SK-N-MC (cell line): ENCODE measurements around the gene COQ4.

Experiments used
- DNase-seq: peaks from one replicate; pipeline ENCODE4 v3.0.0-alpha.2; 2011; ENCODE audit warnings: low read depth, low spot score
- H3K27ac ChIP-seq: fragments of 200-600 bp; sonication (generic); 2 replicates; pipeline ENCODE4 v1.5.1; 2016; ENCODE audit warnings: mixed run types
- H3K36me3 ChIP-seq: fragments of 200-600 bp; sonication (generic); 2 replicates; pipeline ENCODE4 v1.6.1; 2017; ENCODE audit warnings: antibody characterized with exemption, low read length, mixed read lengths; ENCODE audit not compliant: insufficient read depth
- H3K4me3 ChIP-seq: fragments of 200-600 bp; sonication (generic); 2 replicates; pipeline ENCODE4 v1.5.1; 2016
- H3K9ac ChIP-seq: fragments of 200-600 bp; sonication (generic); 2 replicates; pipeline ENCODE4 v1.8.0; 2017; ENCODE audit warnings: mixed run types, mixed read lengths; ENCODE audit not compliant: insufficient read length
- H3K9me3 ChIP-seq: fragments of 200-600 bp; sonication (generic); 2 replicates; pipeline ENCODE4 v1.6.1; 2017; ENCODE audit warnings: low read depth, mild to moderate bottlenecking, antibody characterized with exemption, low read length, moderate library complexity, mixed read lengths
- EZH2 ChIP-seq: fragments of 200-600 bp; sonication (generic); IDR thresholded peaks from one replicate; pipeline ENCODE4 v1.6.1; 2017; ENCODE audit warnings: antibody characterized with exemption
- FOXP2 ChIP-seq: optimal IDR thresholded peaks from 2 replicates; pipeline ENCODE3; 2011; ENCODE audit warnings: mild to moderate bottlenecking, moderate library complexity; ENCODE audit not compliant: insufficient read depth; ENCODE audit errors: extremely low read length, control extremely low read depth
- POLR2AphosphoS5 ChIP-seq: IDR thresholded peaks from 2 replicates; pipeline ENCODE4 v1.6.1; 2012; ENCODE audit warnings: mild to moderate bottlenecking, low read depth, low read length, borderline replicate concordance

Gene COQ4

DNA sequence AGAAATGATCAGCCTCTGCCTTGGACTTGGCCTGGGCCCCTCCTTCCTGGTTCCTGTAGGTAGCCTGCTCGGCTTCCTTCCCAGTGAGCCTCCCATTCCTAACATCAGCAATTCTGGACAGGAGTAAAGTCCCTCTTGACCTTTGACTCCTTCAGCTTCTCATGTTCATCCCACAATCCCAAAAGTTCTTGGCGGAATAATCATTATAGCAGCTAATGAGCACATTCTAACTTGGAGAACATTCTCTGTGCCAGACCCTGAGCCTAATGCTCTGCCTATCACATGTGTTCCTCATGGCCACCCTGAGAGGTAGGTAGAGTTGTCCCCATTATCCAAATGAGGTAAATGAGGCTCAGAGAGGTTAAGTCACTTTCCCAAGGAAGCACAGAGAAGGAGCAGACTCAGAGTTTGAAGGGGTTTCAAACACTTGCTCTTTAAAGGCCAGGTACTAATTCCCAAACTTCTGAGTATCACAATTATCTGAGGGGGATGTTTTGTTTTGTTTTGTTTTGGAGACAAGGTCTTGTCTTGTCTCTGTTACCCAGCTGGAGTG, 25.3 kb upstream of the COQ4 start:
- no peaks in the 10 kb centered on the region for H3K36me3 ChIP-seq
- H3K4me3 ChIP-seq = no peak overlapping the region
- no peak overlapping the region for H3K27ac ChIP-seq
- DNase-seq = no peak
- H3K9me3 ChIP-seq = no peaks in the 10 kb centered on the region
- no peak for TF ChIP-seq POLR2AphosphoS5
- TF ChIP-seq EZH2 = no peak
- no peak overlapping the region for H3K9ac ChIP-seq

DNA sequence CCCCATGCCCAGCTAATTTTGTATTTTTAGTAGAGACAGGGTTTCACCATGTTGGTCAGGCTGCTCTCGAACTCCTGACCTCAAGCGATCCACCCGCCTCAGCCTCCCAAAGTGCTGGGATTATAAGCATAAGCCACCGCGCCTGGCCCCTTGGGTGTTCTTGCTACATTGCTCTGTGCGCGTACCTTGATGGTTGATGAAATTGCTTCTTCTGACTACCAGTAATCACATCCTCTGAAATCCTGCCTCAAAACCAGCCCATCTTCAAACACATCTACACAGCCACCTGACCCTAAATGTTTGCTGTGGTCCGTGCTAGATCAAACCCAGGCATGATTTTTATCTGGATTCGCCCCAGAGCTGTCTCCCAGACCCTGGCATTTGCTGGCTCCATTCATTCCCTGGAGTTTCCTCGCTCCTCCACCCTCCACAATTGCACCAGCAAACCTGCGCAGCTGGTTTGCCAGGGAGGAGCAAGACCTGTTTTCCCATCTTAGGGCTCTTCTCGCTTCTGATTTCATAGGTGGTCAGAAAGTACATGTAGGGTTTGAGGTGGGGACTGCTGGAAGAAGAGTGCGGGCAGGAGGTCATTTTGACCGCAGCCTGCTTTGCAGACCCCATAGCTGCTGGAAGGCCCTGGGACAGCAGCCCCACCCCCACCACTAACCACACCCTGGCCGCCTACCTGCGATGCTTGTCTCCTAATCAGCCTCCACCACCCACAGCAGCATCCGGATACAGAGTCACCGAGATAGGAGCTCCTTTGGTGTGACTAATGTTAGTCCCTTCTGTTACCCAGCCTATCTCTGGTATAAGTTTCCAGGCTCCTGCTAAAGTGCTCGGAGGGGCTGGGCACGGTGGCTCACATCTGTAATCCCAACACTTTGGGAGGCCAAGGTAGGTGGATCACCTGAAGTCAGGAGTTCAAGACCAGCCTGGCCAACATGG, 23.8 kb upstream of the COQ4 start:
- H3K4me3 ChIP-seq = no peak overlapping the region
- no peak for DNase-seq
- H3K27ac ChIP-seq = no peak overlapping the region
- H3K9ac ChIP-seq = no peak overlapping the region
- TF ChIP-seq EZH2 (no peak), FOXP2 (no peak), POLR2AphosphoS5 (no peak)
- no peaks in the 10 kb centered on the region for H3K36me3 ChIP-seq
- H3K9me3 ChIP-seq = no peaks in the 10 kb centered on the region

DNA sequence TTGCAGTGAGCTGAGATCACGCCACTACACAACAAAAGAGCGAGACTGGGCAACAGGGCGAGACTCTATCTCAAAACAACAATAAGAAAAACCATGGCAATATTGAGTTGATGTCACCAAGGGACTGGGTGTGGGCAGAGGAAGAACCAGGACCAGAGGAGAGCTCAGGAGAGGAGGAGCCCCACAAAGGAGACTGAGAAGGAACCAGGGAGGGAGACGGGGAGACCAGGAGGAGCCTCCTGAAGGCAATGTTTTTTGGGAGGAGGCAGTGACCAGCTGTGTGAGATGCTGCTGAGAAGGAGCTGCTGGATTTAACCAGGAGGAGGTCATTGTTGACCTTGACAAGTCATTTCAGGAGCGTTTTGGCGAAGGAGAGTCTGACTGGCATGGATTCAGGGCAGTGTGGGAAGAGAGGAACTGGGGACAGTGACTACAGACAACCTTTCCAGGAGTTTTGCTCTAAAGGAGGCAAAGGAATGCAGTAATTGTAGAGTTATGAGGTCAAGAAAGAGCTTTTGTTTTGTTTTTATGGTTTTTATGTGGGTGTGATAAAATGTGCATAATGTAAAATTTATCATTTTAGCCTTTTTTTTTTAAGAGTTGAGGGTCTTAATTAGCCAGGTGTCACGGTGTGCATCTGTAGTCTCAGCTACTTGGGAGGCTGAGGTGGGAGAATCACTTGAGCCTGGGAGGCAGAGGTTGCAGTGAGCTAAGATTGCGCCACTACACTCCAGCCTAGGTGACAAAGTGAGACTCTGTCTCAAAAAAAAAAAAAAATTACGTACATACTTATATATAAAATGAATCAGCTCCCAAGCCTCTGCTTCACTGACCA, 18.3 kb upstream of the COQ4 start:
- TF ChIP-seq FOXP2 = no peak
- no peak for TF ChIP-seq EZH2
- TF ChIP-seq POLR2AphosphoS5 = no peak
- H3K4me3 ChIP-seq = no peak overlapping the region
- DNase-seq = no peak
- 0 out of 2 replicates have a peak overlapping the region, but pooled peaks have one; percentile 13 for H3K27ac ChIP-seq
- no peaks in the 10 kb centered on the region for H3K9me3 ChIP-seq
- H3K36me3 ChIP-seq = peaks cover 7% of the 10 kb centered on the region; the same call in 1 of the 2 replicates
- H3K9ac ChIP-seq = no peak overlapping the region

GRCh38 chr9:128304971-128305288, 17.7 kb upstream of the COQ4 start:
- DNase-seq = no peak
- H3K27ac ChIP-seq = no peak overlapping the region
- no peak overlapping the region for H3K9ac ChIP-seq
- H3K9me3 ChIP-seq = no peaks in the 10 kb centered on the region
- peaks cover 13% of the 10 kb centered on the region; the same call in 1 of the 2 replicates for H3K36me3 ChIP-seq
- H3K4me3 ChIP-seq = no peak overlapping the region
- TF ChIP-seq EZH2 (no peak), POLR2AphosphoS5 (no peak), FOXP2 (no peak)

GRCh38 chr9:128309551-128309950, 13.1 kb upstream of the COQ4 start:
- TF ChIP-seq FOXP2 (no peak), EZH2 (no peak), POLR2AphosphoS5 (no peak)
- Histone ChIP-seq H3K4me3 (no peak overlapping the region), H3K27ac (no peak overlapping the region), H3K9ac (no peak overlapping the region), H3K36me3 (peaks cover 31% of the 10 kb centered on the region), H3K9me3 (no peaks in the 10 kb centered on the region)
- DNase-seq = no peak

- TF ChIP-seq FOXP2 (no peak), POLR2AphosphoS5 (no peak), EZH2 (no peak)
- Histone ChIP-seq H3K9me3 (no peaks in the 10 kb centered on the region), H3K9ac (no peak overlapping the region), H3K36me3 (peaks cover 38% of the 10 kb centered on the region), H3K27ac (no peak overlapping the region), H3K4me3 (no peak overlapping the region)
- no peak for DNase-seq
These were observed 12.2 kb upstream of the COQ4 start for GRCh38 chr9:128310461-128310860.

DNA sequence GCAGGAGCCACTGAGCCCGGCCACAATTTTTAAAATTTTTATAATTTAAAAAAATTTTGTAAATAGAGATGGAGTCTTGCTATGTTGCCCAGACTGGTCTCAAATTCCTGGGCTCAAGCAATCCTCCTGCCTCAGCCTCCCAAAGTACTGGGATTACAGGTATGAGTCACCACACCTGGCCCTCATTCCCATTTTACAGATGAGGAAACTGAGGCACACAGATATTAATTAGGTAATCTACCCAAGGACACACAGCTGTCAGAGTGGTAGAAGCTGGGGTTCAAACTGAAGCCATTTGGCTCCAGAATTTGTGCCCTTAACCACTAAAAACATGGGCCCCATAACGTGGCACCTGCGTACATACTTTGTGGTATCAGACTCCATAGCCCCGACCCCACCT, 7.9 kb upstream of the COQ4 start:
- no peak for TF ChIP-seq POLR2AphosphoS5
- TF ChIP-seq FOXP2 = no peak
- no peak for TF ChIP-seq EZH2
- Histone ChIP-seq H3K36me3 (peaks cover 46% of the 10 kb centered on the region), H3K9me3 (no peaks in the 10 kb centered on the region), H3K4me3 (no peak overlapping the region), H3K9ac (no peak overlapping the region), H3K27ac (no peak overlapping the region)
- DNase-seq = no peak

- DNase-seq = no peak
- no peak overlapping the region for H3K4me3 ChIP-seq
- peaks cover 35% of the 10 kb centered on the region; the same call in 1 of the 2 replicates for H3K36me3 ChIP-seq
- no peak overlapping the region for H3K27ac ChIP-seq
- no peak for TF ChIP-seq POLR2AphosphoS5
- TF ChIP-seq FOXP2 = no peak
- TF ChIP-seq EZH2 = no peak
- H3K9ac ChIP-seq = no peak overlapping the region
- H3K9me3 ChIP-seq = no peaks in the 10 kb centered on the region
These were observed 6.2 kb upstream of the COQ4 start for GRCh38 chr9:128316421-128316820.
